K562 (cell line): Measurements from ENCODE around the gene SOCS7. TPM values are rescaled to one million over a fixed set of nuclear protein-coding genes. Genes with fewer than 3 reads are reported as not detected.

Experiments used
- CBFA2T3 ChIP-seq: fragments of 450-650 bp; IDR thresholded peaks from 2 replicates; pipeline ENCODE4 v1.6.1; 2017
- FOXK1 ChIP-seq: sonication (generic); formaldehyde crosslinking; IDR thresholded peaks from 2 replicates; pipeline ENCODE4 v1.8.0; 2022; ENCODE audit warnings: missing genetic modification reagents, mild to moderate bottlenecking, borderline replicate concordance
- LARP7 ChIP-seq: fragments of 450-650 bp; IDR thresholded peaks from 2 replicates; pipeline ENCODE4 v1.6.1; 2016
- NELFE ChIP-seq: IDR thresholded peaks from 2 replicates; pipeline ENCODE4 v1.6.1; 2011; ENCODE audit warnings: mild to moderate bottlenecking; ENCODE audit not compliant: insufficient read depth, insufficient read length
- NR2C2 ChIP-seq, 2 experiments: fragments of 200-800 bp in 1 of 2; sonication (Bioruptor generic) in 1 of 2; sonication (generic) in 1 of 2; formaldehyde crosslinking in 1 of 2; IDR thresholded peaks; 2 replicates each; pipeline versions ENCODE4 v1.6.1 to v1.8.0; 2016 to 2022; ENCODE audit warnings: mild to moderate bottlenecking in 1 of 2, missing compliant biosample characterization in 1 of 2, missing genetic modification characterization in 1 of 2, missing genetic modification reagents in 1 of 2
- REST ChIP-seq, 2 experiments: fragments of 450-650 bp; formaldehyde crosslinking in 1 of 2; IDR thresholded peaks; 2 replicates each; pipeline versions ENCODE4 v1.4.0 to v1.6.1; 2014 to 2020; ENCODE audit warnings: mild to moderate bottlenecking in 2 of 2, borderline replicate concordance in 1 of 2, low read depth in 1 of 2
- SMARCA5 ChIP-seq: fragments of 450-650 bp; IDR thresholded peaks from 2 replicates; pipeline ENCODE4 v1.6.1; 2016
- SRF ChIP-seq, 2 experiments: fragments of 250-450, 450-650 bp in 1 of 2; sonication (Bioruptor Pico) in 1 of 2; sonication (generic) in 1 of 2; formaldehyde crosslinking; IDR thresholded peaks; 2 replicates each; pipeline versions ENCODE4 v1.5.0 to v1.5.1; 2020 to 2022; ENCODE audit warnings: mild to moderate bottlenecking in 1 of 2, missing genetic modification reagents in 1 of 2
- TAF7 ChIP-seq: fragments of 450-650 bp; IDR thresholded peaks from 2 replicates; pipeline ENCODE4 v1.6.1; 2016; ENCODE audit warnings: missing genetic modification characterization, missing compliant biosample characterization
- TARDBP ChIP-seq: fragments of 450-650 bp; IDR thresholded peaks from 2 replicates; pipeline ENCODE4 v1.6.1; 2016
- TFE3 ChIP-seq: fragments of 450-650 bp; formaldehyde crosslinking; IDR thresholded peaks from 2 replicates; pipeline ENCODE4 v1.4.0; 2020; ENCODE audit warnings: mild to moderate bottlenecking, mixed read lengths
- TRIM25 ChIP-seq: fragments of 450-650 bp; IDR thresholded peaks from 2 replicates; pipeline ENCODE4 v1.7.0; 2016; ENCODE audit warnings: borderline replicate concordance
- ZFX ChIP-seq: sonication (generic); formaldehyde crosslinking; IDR thresholded peaks from 2 replicates; pipeline ENCODE4 v1.8.0; 2022; ENCODE audit warnings: mild to moderate bottlenecking, missing genetic modification reagents, moderate library complexity
- ZNF766 ChIP-seq: fragments of 200-800 bp; sonication (Bioruptor generic); conservative IDR thresholded peaks from 2 replicates; pipeline ENCODE4 v1.6.1; 2016; ENCODE audit warnings: missing genetic modification characterization, missing compliant biosample characterization
- polyA plus RNA-seq, 8 experiments: library from polyadenylated mRNA; depleted of rRNA in 4 of 8; stranded (reverse) in 5 of 8; unstranded in 3 of 8; fragments of >200 nt; fragmentation: Nextera tagmentation in 2 of 8; fragmentation: Illumina TruSeq in 1 of 8; extraction: Ambion mirVana in 2 of 8; extraction: Trizol in 1 of 8; gene quantifications; 2 replicates each; pipeline versions ENCODE4 v1.2.1 to v1.2.3, GENCODE V29; 2011 to 2014; ENCODE audit warnings: inconsistent platforms in 1 of 8, missing spikeins in 1 of 8
- total RNA-seq, 7 experiments: library from RNA; depleted of rRNA in 6 of 7; stranded (reverse); fragments of >200 nt in 6 of 7; fragmentation: Illumina TruSeq in 2 of 7; extraction: Trizol in 2 of 7; gene quantifications; 2 replicates each; pipeline versions ENCODE4 v1.2.1 to v1.2.3, GENCODE V29; 2011 to 2021; ENCODE audit warnings: low replicate concordance in 1 of 7

Gene SOCS7
- total and polyA plus RNA-seq, 9 of the 15 experiments (the other 6 are each of a cell fraction or from before 2014, with no cell fraction given): 0.94 to 14.5 (median 8.2) TPM

- TF ChIP-seq REST (IDR thresholded peaks at IDR 0.05; ENCODE audit: borderline replicate concordance) (no peak), REST (CRISPR knock-in tag; IDR thresholded peaks at IDR 0.05; ENCODE audit: low read depth) (no peak), NELFE (no peak), TARDBP (no peak), TRIM25 (no peak), ZNF766 (CRISPR knock-in tag) (no peak), ZFX (CRISPR knock-in tag) (peak; percentile 75), SRF (CRISPR knock-in tag; IDR thresholded peaks at IDR 0.05) (0 out of 4 replicates have a peak, but pooled peaks of 1 of the 2 experiments have one; percentile 31), TFE3 (no peak), SMARCA5 (peak; percentile 56; the same call in 1 of the 2 replicates), LARP7 (no peak), NR2C2 (CRISPR knock-in tag; IDR thresholded peaks at IDR 0.05) (no peak), NR2C2 (tag; IDR thresholded peaks at IDR 0.05) (peak; percentile 86), FOXK1 (CRISPR knock-in tag) (no peak), TAF7 (tag) (peak; percentile 46; the same call in 1 of the 2 replicates), CBFA2T3 (peak; percentile 29; the same call in 1 of the 2 replicates)
Measured at GRCh38 chr17:38351412-38352222, at the start of gene SOCS7 (continued).
